PC-9 (cell line): Measurements from ENCODE around the gene MCCD1.

Experiments
- CTCF ChIP-seq: fragments of 200-600 bp; sonication (generic); conservative IDR thresholded peaks from 2 replicates; pipeline ENCODE4 v1.6.1; 2017; ENCODE audit warnings: mixed run types, antibody characterized with exemption, mild to moderate bottlenecking, moderate library complexity
- EZH2 ChIP-seq: fragments of 200-600 bp; sonication (generic); IDR thresholded peaks from 2 replicates; pipeline ENCODE4 v1.8.0; 2017; ENCODE audit warnings: antibody characterized with exemption, low read depth

- TF ChIP-seq CTCF (no peak), EZH2 (no peak)
Measured at GRCh38 chr6:31531162-31531561, 2.4 kb downstream of the MCCD1 start.
